HG03460 (cell line): ENCODE measurements around the gene DAGLB.

Experiments
- ATAC-seq: cut with Tn5 transposase; IDR thresholded peaks from one replicate; pipeline ENCODE4 v1.9.1; 2021; ENCODE audit not compliant: unreplicated experiment

DAGLB gene

GRCh38 chr7:6432781-6433180 lies 15.0 kb downstream of the DAGLB start:
- no peak for ATAC-seq

- no peak for ATAC-seq
Measured at GRCh38 chr7:6430974-6431373, 16.8 kb downstream of the DAGLB start.

DNA sequence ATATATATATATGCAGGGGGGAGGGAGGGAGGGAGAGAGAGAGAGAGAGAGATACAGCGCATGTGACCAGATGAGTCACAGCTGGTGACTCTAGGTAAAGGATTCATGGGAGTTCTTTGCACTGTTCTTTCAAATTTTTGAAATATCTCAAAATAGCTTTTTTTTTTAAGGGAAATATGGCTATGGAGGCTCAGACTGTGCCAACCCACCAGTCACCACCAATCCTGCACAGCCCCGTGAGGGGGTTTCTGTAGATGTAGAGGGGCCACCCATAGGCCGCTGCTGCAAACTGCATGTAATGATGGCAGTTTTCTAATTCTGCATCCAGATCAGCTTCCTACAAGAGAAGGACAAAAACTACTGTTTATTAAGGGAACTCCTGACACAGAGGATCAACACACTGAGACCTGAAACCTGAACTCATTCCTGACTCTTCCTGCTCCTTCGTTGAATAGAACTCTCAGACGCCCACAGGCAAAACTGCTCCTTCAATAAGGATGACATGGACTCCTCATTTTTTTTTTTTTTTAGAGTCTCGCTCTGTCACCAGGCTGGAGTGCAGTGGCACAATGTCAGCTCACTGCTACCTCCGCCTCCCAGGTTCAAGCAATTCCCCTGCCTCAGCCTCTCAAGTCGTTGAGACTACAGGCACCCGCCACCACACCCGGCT lies 17.3 kb downstream of the DAGLB start:
- no peak for ATAC-seq

- no peak for ATAC-seq
Measured at GRCh38 chr7:6425948-6426347, 21.8 kb downstream of the DAGLB start.

- ATAC-seq, result no peak
Measured at GRCh38 chr7:6423942-6424701, 23.6 kb downstream of the DAGLB start.

DNA sequence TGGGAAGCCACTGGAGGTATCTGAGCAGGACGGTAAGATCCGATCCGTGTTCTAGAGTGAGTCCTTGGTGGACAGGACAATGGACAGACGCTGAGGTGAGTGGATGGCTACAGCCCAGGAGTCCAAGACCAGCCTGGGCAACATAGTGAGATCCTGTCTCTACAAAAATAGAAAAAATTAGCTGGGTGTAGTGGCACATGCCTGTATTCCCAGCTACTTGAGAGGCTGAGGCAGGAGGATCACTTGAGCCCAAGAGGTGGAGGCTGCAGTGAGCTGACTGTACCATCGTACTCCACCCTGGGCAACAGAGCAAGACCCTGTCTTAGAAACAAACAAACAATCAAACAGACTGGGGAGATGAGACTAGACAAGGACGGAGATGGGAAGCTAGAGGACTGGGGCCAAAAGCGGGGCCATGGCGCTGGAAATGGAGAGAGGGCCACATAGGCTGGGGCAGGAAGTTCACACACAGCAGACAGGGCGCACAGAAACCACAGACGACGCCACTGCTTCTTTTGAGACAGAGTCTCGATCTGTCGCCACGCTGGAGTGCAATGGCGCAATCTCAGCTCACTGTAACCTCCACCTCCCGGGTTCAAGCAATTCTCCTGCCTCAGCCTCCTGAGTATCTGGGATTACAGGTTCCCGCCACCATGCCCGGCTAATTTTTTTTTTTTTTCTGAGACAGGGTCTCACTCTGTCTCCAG lies 24.7 kb downstream of the DAGLB start:
- no peak for ATAC-seq

DNA sequence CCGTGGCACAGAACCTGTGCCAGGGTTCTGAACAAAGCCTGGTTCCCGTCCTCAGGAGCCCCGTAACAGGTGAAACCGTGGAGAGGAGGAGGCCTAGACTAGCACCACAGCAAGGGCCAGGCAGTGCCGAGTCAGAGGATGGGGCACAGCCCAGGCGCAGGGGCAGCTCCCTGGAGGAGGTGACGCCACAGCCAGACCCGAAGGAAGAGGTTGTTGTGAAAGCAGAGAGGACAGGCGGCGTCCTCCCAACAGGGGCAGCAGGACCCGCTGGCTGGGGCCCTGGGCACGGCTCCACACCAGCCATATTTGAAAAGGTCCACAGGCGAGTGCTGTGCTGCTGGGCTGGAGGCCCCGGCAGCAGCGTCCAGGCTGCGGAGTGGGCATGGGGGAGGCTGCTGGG lies 25.7 kb downstream of the DAGLB start:
- ATAC-seq, result no peak

- ATAC-seq, result no peak
Measured at GRCh38 chr7:6420680-6421079, 27.1 kb downstream of the DAGLB start.

DNA sequence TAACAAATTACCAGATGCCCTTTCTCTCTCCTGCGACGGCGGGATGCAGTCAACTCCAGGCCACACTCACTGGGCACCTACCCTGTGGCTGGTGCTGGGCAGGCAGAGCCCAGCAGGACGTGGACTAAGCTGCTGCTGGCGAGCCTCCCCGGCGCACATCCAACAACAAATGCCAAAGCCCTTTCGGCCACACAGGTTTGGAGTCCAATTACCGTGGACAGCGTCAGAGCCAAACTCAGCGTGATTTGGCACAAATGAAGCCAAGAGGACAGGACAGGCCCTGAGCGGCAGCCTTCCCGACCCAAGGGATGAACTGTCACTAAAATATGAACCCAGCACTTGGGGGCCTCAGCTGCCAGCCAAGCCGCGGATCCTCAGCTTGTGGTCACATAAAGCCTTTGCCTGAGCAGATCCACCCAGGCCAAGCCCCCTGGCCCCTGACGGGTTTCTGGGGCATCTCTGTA lies 28.4 kb downstream of the DAGLB start:
- ATAC-seq, result no peak

- no peak for ATAC-seq
Measured at GRCh38 chr7:6417408-6417807, 30.3 kb downstream of the DAGLB start.

- no peak for ATAC-seq
Measured at GRCh38 chr7:6416516-6417145, 31.1 kb downstream of the DAGLB start.

DNA sequence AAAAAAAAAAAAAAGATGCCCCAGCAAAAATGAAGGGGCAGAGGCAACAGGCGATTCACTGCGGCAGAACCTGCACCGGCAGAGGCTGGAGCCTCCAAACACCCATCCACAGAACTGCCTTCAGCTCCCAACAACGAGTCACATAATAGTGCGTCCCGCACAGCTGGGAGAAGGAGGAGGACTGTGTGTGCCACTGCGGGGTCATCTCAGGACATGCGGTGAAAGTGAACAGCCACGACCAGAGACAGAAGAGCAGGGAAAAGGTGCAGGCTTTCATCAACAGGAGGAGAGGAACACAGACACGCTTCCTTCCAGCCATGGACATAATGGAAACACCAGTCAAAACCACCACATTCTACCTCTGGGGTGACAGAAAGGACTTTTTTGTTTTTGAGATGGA lies 34.1 kb downstream of the DAGLB start:
- ATAC-seq, result no peak

DNA sequence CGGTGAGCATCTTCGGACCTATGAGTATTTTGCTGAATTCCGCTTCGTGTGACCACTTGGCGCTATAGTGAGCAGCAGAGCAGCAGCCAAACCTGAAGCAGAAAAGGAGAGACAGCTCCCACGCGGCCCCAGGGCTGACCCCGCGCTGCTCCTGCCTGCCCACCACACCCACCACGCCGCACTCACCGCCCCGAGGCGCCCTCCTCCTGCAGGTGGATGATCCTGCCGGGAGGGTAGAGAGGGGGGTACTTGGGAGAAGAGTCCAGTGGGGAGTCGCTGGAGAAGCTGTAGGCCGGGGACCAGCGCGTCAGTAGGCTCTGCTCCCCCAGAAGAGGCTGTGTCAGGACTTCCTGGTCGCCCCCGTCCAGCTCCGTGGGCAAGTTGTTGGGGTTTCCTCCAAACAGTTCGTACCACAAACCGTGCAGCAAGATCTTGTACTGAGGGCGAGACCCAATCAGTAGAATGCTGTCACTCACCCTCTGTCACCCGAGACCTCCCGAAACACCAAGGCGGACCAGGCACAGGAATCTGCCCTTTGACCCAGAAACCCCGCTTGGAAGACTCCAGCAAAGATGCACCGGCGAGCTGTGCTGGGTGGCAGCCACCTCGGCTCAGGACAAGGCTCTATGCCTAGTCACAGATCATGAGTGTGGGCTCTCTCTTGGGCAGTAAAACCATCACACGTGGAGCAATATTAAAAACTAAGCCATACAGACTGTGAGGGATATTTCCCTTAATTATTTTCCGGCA lies 37.6 kb downstream of the DAGLB start:
- ATAC-seq, result no peak

DNA sequence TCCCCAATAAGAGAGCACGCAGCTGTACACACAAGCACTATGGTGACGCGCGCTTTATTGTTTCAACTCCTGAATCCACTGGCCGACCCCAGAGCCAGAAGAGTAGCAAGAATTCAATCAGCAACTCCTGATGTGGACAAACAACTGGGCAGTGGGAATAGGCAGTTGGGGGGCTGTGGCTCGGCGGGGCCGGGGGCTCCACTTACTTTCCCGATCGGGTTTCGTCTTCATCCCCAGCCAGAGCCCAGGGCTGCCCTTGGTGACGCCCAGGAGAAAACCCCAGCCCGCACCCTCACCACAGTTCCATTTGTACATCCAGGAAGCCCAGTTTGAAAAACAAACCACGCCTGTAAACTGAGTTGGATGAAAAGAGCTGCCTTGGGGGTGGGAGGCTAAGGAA lies 38.7 kb downstream of the DAGLB start:
- no peak for ATAC-seq

DNA sequence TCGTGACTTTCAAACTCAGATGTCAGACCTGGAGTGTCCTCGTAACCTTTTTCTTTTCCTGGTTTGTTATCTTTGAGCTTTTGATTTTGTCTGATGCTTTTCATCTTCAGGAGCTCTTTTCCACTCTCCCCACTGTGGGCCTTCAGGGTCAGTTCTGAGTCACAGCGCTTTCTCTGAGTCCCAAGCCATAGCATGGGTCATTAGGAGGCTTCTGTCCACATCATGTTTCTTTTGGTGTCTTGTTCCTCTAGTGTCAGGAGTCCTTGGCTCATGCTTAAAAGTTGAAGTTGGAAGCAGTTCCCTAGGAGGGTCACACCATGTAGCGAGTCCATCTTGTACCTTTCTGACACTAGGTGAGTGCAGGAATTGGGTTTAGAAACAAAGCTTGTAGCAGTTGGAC lies 40.3 kb downstream of the DAGLB start:
- ATAC-seq, result no peak

DNA sequence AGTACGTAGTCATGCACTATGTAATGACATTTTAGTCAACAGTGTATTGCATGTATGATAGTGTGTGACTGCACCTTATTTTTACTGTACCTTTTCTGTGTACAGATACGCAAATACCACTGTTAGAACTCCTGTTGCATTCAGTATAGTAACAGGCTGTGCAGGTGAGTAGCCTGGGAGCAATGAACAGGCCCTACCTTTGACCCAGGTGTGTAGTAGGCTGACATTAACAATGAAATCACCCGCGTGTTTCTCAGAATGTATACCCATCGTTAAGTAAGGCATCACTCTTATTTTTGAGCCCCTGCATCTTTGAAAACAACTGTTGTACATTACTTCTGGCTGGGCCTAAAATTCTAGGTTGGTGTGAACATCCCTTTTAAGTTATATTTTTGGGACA lies 41.6 kb downstream of the DAGLB start:
- no peak for ATAC-seq

GRCh38 chr7:6403907-6404306 lies 43.8 kb downstream of the DAGLB start:
- no peak for ATAC-seq

DNA sequence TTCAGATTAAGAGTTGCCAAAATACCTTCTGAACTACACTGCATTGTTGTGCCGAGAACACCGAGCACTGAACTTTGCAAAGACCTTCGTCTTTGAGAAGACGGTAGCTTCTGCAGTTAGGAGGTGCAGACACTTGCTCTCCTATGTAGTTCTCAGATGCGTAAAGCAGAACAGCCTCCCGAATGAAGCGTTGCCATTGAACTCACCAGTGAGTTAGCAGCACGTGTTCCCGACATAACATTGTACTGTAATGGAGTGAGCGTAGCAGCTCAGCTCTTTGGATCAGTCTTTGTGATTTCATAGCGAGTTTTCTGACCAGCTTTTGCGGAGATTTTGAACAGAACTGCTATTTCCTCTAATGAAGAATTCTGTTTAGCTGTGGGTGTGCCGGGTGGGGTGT lies 45.0 kb downstream of the DAGLB start:
- no peak for ATAC-seq

DNA sequence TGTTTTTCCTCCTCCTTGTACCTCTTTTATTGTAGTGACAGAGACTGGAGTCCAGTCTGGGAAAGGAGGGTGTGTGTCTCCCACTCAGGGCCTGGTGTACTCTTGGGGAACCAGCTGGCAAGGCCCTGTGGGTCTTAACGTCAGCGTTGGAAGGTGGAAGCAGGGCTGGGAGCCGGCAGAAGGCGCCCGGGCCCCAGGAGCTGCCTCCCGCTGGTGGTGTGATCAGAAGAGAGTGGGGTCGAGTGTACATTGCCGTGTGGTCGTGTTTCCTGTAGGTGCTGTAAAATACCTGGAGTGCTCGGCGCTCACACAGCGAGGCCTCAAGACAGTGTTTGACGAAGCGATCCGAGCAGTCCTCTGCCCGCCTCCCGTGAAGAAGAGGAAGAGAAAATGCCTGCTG lies 45.7 kb downstream of the DAGLB start:
- ATAC-seq, result no peak

DNA sequence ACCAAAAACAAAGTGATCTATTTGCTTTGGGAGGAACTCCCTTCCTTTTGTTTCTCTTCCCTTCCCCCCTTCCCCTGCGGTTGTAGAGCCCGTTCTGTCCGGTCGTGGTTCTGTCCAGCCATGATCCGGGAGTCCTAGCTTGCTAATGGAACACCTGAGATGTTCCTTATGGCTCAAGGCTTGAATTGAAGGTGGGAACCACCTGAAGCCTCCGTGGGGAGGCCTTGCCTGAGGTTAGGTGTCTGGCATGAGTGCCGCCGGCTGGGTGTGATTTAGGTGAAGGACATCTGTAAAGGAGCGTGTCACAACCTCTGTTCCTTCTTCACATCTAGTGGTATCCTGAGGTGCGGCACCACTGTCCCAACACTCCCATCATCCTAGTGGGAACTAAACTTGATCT lies 46.2 kb downstream of the DAGLB start:
- no peak for ATAC-seq
